Endothelial cell of umbilical vein (primary cell): Measurements from ENCODE around the gene MED27. TPM values are rescaled to one million over a fixed set of nuclear protein-coding genes. Genes with fewer than 3 reads are reported as not detected.

ENCODE experiments used
- BruUV-seq: library from RNA; stranded (reverse); fragments of 400-500 nt; replicated peaks from 2 replicates; lab custom pipeline; 2021; lab: Mats Ljungman, UMichigan
- CTCF ChIA-PET: fragments of 300-600, 350-600 bp; sonication (Branson Sonifier 250); formaldehyde crosslinking; loops from one replicate; lab custom pipeline; 2021; ENCODE audit warnings: antibody characterized with exemption, inconsistent platforms; lab: Charles Lee
- POLR2A ChIA-PET: fragments of 300-600, 350-600 bp; sonication (Branson Sonifier 250); formaldehyde crosslinking; loops from one replicate; lab custom pipeline; 2021; ENCODE audit warnings: antibody characterized with exemption, inconsistent platforms; lab: Charles Lee
- DNase-seq: peaks from one replicate; pipeline ENCODE4 v3.0.0-alpha.2; 2011; ENCODE audit warnings: low read depth, low spot score
- FAIRE-seq: peaks from 2 replicates; lab custom pipeline; 2011; peaks lifted over from hg19 to GRCh38; lab: Jason Lieb, UNC
- H2AFZ ChIP-seq: 2 replicates; pipeline ENCODE4 v1.6.0; 2012; ENCODE audit warnings: low read depth, low read length, control low read depth, inconsistent platforms
- H3K27ac ChIP-seq: 2 replicates; pipeline ENCODE4 v1.5.1; 2011; ENCODE audit warnings: low read depth, mild to moderate bottlenecking, control low read depth, low read length, moderate library complexity; ENCODE audit not compliant: insufficient read depth
- H3K27me3 ChIP-seq, 2 experiments: 2 replicates each; pipeline versions ENCODE4 v1.6.0 to v1.6.1; 2011; ENCODE audit warnings: low read length in 2 of 2, mixed read lengths in 1 of 2; ENCODE audit not compliant: control insufficient read depth in 2 of 2, insufficient read depth in 2 of 2
- H3K36me3 ChIP-seq, 2 experiments: 2 replicates in 1 of 2; 3 replicates in 1 of 2; pipeline ENCODE4 v1.5.1; 2011; ENCODE audit warnings: low read length in 2 of 2, mild to moderate bottlenecking in 1 of 2, moderate library complexity in 1 of 2; ENCODE audit not compliant: control insufficient read depth in 2 of 2, insufficient read depth in 2 of 2; ENCODE audit errors: extremely low read depth in 1 of 2
- H3K4me1 ChIP-seq: 3 replicates; pipeline ENCODE4 v1.5.1; 2011; ENCODE audit warnings: mild to moderate bottlenecking, low read length; ENCODE audit not compliant: control insufficient read depth, insufficient read depth; ENCODE audit errors: extremely low read depth
- H3K4me2 ChIP-seq: 2 replicates; pipeline ENCODE4 v1.6.1; 2011; ENCODE audit warnings: low read length, control low read depth, mixed read lengths; ENCODE audit not compliant: insufficient read depth
- H3K4me3 ChIP-seq, 3 experiments: fragments of 200-600 bp in 1 of 3; sonication (generic), shearing (Covaris generic) in 1 of 3; replicated peaks in 1 of 3; 2 replicates each; pipeline ENCODE4 v1.5.1; 2011 to 2016; ENCODE audit warnings: control low read depth in 3 of 3, low read length in 3 of 3, mild to moderate bottlenecking in 2 of 3, inconsistent platforms in 1 of 3, low read depth in 1 of 3, moderate library complexity in 1 of 3; ENCODE audit not compliant: insufficient read depth in 1 of 3
- H3K79me2 ChIP-seq: 2 replicates; pipeline ENCODE4 v1.6.0; 2012; ENCODE audit warnings: low read length, inconsistent platforms; ENCODE audit not compliant: control insufficient read depth, insufficient read depth
- H3K9ac ChIP-seq: replicated peaks from 2 replicates; pipeline ENCODE3; 2011; ENCODE audit warnings: low read length, control low read depth; ENCODE audit not compliant: insufficient read depth; ENCODE audit errors: extremely low read depth
- H3K9me1 ChIP-seq: replicated peaks from 3 replicates; pipeline ENCODE4 v1.6.0; 2011; ENCODE audit warnings: mild to moderate bottlenecking, low read length; ENCODE audit not compliant: control insufficient read depth, insufficient read depth; ENCODE audit errors: extremely low read depth
- H3K9me3 ChIP-seq: replicated peaks from 2 replicates; pipeline ENCODE4 v1.5.1; 2012; ENCODE audit warnings: low read length, inconsistent platforms; ENCODE audit not compliant: control insufficient read depth, insufficient read depth
- H4K20me1 ChIP-seq: replicated peaks from 2 replicates; pipeline ENCODE3; 2011; ENCODE audit warnings: mild to moderate bottlenecking, low read length; ENCODE audit not compliant: control insufficient read depth, insufficient read depth; ENCODE audit errors: extremely low read depth
- EZH2 ChIP-seq: IDR thresholded peaks from 2 replicates; pipeline ENCODE4 v1.6.1; 2012; ENCODE audit warnings: borderline replicate concordance, low read depth, mild to moderate bottlenecking, moderate library complexity, low read length, inconsistent platforms; ENCODE audit not compliant: severe bottlenecking
- FOS ChIP-seq: IDR thresholded peaks from 2 replicates; pipeline ENCODE4 v1.6.1; 2011; ENCODE audit warnings: mild to moderate bottlenecking, low read length, moderate library complexity, borderline replicate concordance; ENCODE audit not compliant: insufficient read depth
- GATA2 ChIP-seq: IDR thresholded peaks from 2 replicates; pipeline ENCODE4 v1.7.0; 2011; ENCODE audit warnings: low read depth, mild to moderate bottlenecking, moderate library complexity, mixed read lengths, low read length; ENCODE audit not compliant: insufficient read length, insufficient read depth
- JUN ChIP-seq: IDR thresholded peaks from 2 replicates; pipeline ENCODE4 v1.6.1; 2011; ENCODE audit warnings: borderline replicate concordance, low read depth; ENCODE audit not compliant: insufficient read length, insufficient read depth
- MYC ChIP-seq: IDR thresholded peaks from one replicate; pipeline ENCODE4 v1.6.1; 2011; ENCODE audit warnings: mild to moderate bottlenecking, low read depth, low read length
- POLR2A ChIP-seq: IDR thresholded peaks from 2 replicates; pipeline ENCODE4 v1.6.1; 2012; ENCODE audit warnings: low read depth, mild to moderate bottlenecking, control low read depth, low read length
- dilution Hi-C: fragments of 300-500 bp; cut with MboI; formaldehyde crosslinking; loops from one replicate; pipeline ENCODE4 v1.15.0; 2019; ENCODE audit warnings: low sequenced_read_pairs; ENCODE audit not compliant: extremely low pct_ligation_motif_present
- intact Hi-C: fragments of 100-400 bp; cut with micrococcal nuclease; formaldehyde crosslinking; loops from one replicate; pipeline ENCODE4 v1.10.0; 2022
- polyA plus RNA-seq, 4 experiments: library from polyadenylated mRNA; depleted of rRNA in 3 of 4; stranded (reverse) in 3 of 4; unstranded in 1 of 4; fragments of >200 nt; gene quantifications; 2 replicates each; pipeline versions ENCODE4 v1.2.1 to v1.2.3, GENCODE V29; 2011 to 2012; ENCODE audit warnings: missing spikeins in 1 of 4
- total RNA-seq: library from RNA; stranded (reverse); gene quantifications from 2 replicates; pipeline ENCODE4 v1.2.3, GENCODE V29; 2021
- TF ChIP-seq, protein P1 (sequence below): IDR thresholded peaks from 2 replicates; pipeline ENCODE4 v1.6.1; 2011; ENCODE audit not compliant: insufficient read depth, insufficient read length
- TF ChIP-seq, protein P2 (sequence below), 2 donors: IDR thresholded peaks; 1 replicate in 1 of 2; 2 replicates in 1 of 2; pipeline ENCODE4 v1.5.1; 2011; ENCODE audit warnings: low read length in 2 of 2, mild to moderate bottlenecking in 2 of 2, moderate library complexity in 2 of 2, control low read depth in 1 of 2, inconsistent platforms in 1 of 2, low read depth in 1 of 2; ENCODE audit not compliant: insufficient read depth in 1 of 2; ENCODE audit errors: extremely low read depth in 1 of 2

The MED27 gene
- total and polyA plus RNA-seq, 2 donors (not counting 3 experiments of a cell fraction or from before 2014, with no cell fraction given): 27.9 to 47.8 TPM

DNA sequence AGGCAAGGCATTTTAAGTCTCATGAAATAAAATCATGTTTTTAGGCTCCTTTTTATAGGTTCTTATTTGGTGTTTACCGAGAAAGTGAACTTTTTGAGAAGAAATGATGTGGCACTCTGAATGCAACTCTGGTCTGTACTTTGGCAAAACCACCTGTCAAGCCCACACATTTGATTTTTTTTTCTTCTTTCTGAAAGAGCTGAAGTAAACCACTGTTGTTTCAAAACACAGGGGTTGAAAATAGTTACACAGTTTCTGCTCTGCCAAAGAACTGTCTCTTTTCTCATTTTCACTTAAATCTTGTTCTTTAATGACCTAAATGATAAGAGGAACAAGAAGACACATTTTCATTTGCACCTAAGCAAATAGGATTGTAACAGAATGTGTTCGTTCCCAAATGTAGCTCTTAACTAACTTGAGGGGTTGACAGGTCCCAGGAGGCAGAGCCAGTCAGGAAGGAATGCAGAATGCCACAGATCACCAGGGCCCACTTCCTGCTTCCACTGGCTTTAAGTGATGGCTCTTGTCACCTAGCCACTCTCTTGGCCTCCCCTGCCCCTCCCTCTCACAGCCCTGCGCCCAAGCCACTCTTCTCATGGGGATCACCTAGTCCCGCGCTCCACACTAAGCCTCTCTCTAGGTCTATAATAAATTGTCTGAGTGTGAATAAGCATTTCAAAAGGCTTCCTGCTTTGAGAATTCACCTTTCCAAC is 47.3 kb downstream of the MED27 start:
- H4K20me1 ChIP-seq: no peaks in the 10 kb centered on the region

More for the DNA sequence above, 47.3 kb downstream of the MED27 start:
- H3K9ac ChIP-seq: no peak overlapping the region
- ChIA-PET CTCF (no interaction called here), POLR2A (no interaction called here)
- BruUV-seq: no TSS peak
- TF ChIP-seq JUN (no peak), GATA2 (no peak), FOS (no peak), MYC (no peak), POLR2A (no peak), EZH2 (no peak)
- TF ChIP-seq, protein P1, sequence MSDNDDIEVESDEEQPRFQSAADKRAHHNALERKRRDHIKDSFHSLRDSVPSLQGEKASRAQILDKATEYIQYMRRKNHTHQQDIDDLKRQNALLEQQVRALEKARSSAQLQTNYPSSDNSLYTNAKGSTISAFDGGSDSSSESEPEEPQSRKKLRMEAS: no peak
- TF ChIP-seq, protein P2, sequence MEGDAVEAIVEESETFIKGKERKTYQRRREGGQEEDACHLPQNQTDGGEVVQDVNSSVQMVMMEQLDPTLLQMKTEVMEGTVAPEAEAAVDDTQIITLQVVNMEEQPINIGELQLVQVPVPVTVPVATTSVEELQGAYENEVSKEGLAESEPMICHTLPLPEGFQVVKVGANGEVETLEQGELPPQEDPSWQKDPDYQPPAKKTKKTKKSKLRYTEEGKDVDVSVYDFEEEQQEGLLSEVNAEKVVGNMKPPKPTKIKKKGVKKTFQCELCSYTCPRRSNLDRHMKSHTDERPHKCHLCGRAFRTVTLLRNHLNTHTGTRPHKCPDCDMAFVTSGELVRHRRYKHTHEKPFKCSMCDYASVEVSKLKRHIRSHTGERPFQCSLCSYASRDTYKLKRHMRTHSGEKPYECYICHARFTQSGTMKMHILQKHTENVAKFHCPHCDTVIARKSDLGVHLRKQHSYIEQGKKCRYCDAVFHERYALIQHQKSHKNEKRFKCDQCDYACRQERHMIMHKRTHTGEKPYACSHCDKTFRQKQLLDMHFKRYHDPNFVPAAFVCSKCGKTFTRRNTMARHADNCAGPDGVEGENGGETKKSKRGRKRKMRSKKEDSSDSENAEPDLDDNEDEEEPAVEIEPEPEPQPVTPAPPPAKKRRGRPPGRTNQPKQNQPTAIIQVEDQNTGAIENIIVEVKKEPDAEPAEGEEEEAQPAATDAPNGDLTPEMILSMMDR (IDR thresholded peaks at IDR 0.05; ENCODE audit: extremely low read depth in 1 of 2, insufficient read depth in 1 of 2, low read depth in 1 of 2, low read length in 2 of 2): no peak
- H3K9me1 ChIP-seq: no peaks in the 10 kb centered on the region
- intact Hi-C loops (no loop called here), dilution Hi-C loops (no loop called here)
- no peak for DNase-seq
- H3K36me3 ChIP-seq: no peaks in the 10 kb centered on the region
- no peak overlapping the region for H3K27ac ChIP-seq
- no peak overlapping the region for H2AFZ ChIP-seq
- peaks cover 11% of the 10 kb centered on the region for H3K79me2 ChIP-seq
- FAIRE-seq: peak; percentile 4
- H3K4me1 ChIP-seq: no peaks in the 10 kb centered on the region
- no peaks in the 10 kb centered on the region for H3K9me3 ChIP-seq
- no peak overlapping the region for H3K4me2 ChIP-seq
- no peak overlapping the region for H3K4me3 ChIP-seq
- H3K27me3 ChIP-seq: no peaks in the 10 kb centered on the region
